Transverse colon (tissue), 4 donors: Measurements from ENCODE around the gene DPYD. TPM values are rescaled to one million over a fixed set of nuclear protein-coding genes. Genes with fewer than 3 reads are reported as not detected.

Experiments used
- DNase-seq: peaks from one replicate; pipeline ENCODE4 v3.0.0-alpha.2; 2019
- H3K27ac ChIP-seq, 4 donors: fragments of 200-600 bp; sonication (generic); 2 replicates each; pipeline ENCODE4 v1.5.1; 2016 to 2018; ENCODE audit warnings: inconsistent platforms in 4 of 4
- H3K27me3 ChIP-seq: fragments of 200-600 bp; sonication (generic); 2 replicates; pipeline ENCODE4 v1.5.1; 2017; ENCODE audit warnings: inconsistent platforms
- H3K36me3 ChIP-seq, 4 donors: fragments of 200-600 bp; sonication (generic); 2 replicates each; pipeline ENCODE4 v1.5.1; 2017 to 2019; ENCODE audit warnings: inconsistent platforms in 4 of 4
- H3K4me1 ChIP-seq, 4 donors: fragments of 200-600 bp; sonication (generic); 2 replicates each; pipeline ENCODE4 v1.5.1; 2017 to 2020; ENCODE audit warnings: inconsistent platforms in 4 of 4
- H3K4me3 ChIP-seq, 4 donors: fragments of 200-600 bp; sonication (generic); 1 replicate in 1 of 4; 2 replicates in 3 of 4; pipeline versions ENCODE4 v1.5.1 to v1.6.1; 2017 to 2019; ENCODE audit warnings: inconsistent platforms in 4 of 4
- H3K9me3 ChIP-seq, 2 donors: fragments of 200-600 bp; sonication (generic); 2 replicates each; pipeline ENCODE4 v1.5.1; 2017 to 2019; ENCODE audit warnings: inconsistent platforms in 2 of 2
- CTCF ChIP-seq, 5 experiments: fragments of 200-600 bp in 3 of 5; fragments of 450-650 bp in 2 of 5; sonication (generic) in 3 of 5; IDR thresholded peaks; 1 replicate in 2 of 5; 2 replicates in 3 of 5; pipeline ENCODE4 v1.5.1; 2016 to 2017; ENCODE audit warnings: antibody characterized with exemption in 5 of 5, inconsistent platforms in 3 of 5, mild to moderate bottlenecking in 2 of 5, moderate library complexity in 1 of 5
- EP300 ChIP-seq: sonication (generic); formaldehyde crosslinking; IDR thresholded peaks from one replicate; pipeline ENCODE4 v1.6.1; 2017; ENCODE audit warnings: antibody characterized with exemption, low read depth
- POLR2A ChIP-seq: fragments of 450-650 bp; IDR thresholded peaks from one replicate; pipeline ENCODE4 v1.6.1; 2016; ENCODE audit warnings: antibody characterized with exemption, mild to moderate bottlenecking, moderate library complexity
- POLR2AphosphoS5 ChIP-seq, 3 donors: sonication (generic); formaldehyde crosslinking; IDR thresholded peaks; one replicate each; pipeline ENCODE4 v1.6.1; 2016; ENCODE audit warnings: antibody characterized with exemption in 3 of 3
- whole genome bisulfite sequencing, 2 donors: methylation state at CpG; one replicate each; pipeline ENCODE4 v1.1.5; 2018; ENCODE audit warnings: low coverage in 1 of 2; 5-methylcytosine and 5-hydroxymethylcytosine counted together
- in situ Hi-C, 4 donors: fragments of 200-750 bp; cut with MboI; loops; one replicate each; pipeline versions ENCODE4 v1.15.0 to v1.15.1; 2017; ENCODE audit warnings: low sequenced_read_pairs in 3 of 4, low pct_ligation_motif_present in 1 of 4, low pct_unique_long_range_greater_than_20kb in 1 of 4
- intact Hi-C: fragments of 100-400 bp; cut with DNase I; formaldehyde crosslinking; loops from one replicate; pipeline ENCODE4 v1.15.1; 2023; ENCODE audit warnings: low total_unique reads
- total RNA-seq, 4 donors: library from RNA; depleted of rRNA; stranded (reverse); fragments of >200 nt; gene quantifications; one replicate each; pipeline ENCODE4 v1.1.0, GENCODE V29; 2016

The DPYD gene
- total RNA-seq, 4 donors from 2014 or later = 11.2 to 34.8 (median 26.0) TPM

GRCh38 chr1:97540346-97540888 lies 380.4 kb downstream of the DPYD start:
- Histone ChIP-seq H3K36me3 (no peaks in the 10 kb centered on the region), H3K4me1 (no peaks in the 10 kb centered on the region), H3K27me3 (no peaks in the 10 kb centered on the region), H3K27ac (no peak overlapping the region), H3K4me3 (no peak overlapping the region), H3K9me3 (no peaks in the 10 kb centered on the region)
- in situ Hi-C loops = no loop called here
- intact Hi-C loops = no loop called here
- WGBS, 2 donors = 83 to 94% methylated on average over 4 to 6 of the region's 6 CpGs
- no peak for TF ChIP-seq CTCF (IDR thresholded peaks at IDR 0.05)
- no peak for TF ChIP-seq POLR2AphosphoS5 (IDR thresholded peaks at IDR 0.05)
- TF ChIP-seq POLR2A = no peak
- no peak for TF ChIP-seq EP300
- DNase-seq = no peak

- TF ChIP-seq POLR2A = no peak
- no peak for TF ChIP-seq CTCF (IDR thresholded peaks at IDR 0.05)
- no peak for TF ChIP-seq EP300
- no peak for TF ChIP-seq POLR2AphosphoS5 (IDR thresholded peaks at IDR 0.05)
- Histone ChIP-seq H3K4me1 (no peaks in the 10 kb centered on the region), H3K9me3 (no peaks in the 10 kb centered on the region), H3K27me3 (no peaks in the 10 kb centered on the region), H3K27ac (no peak overlapping the region), H3K4me3 (no peak overlapping the region), H3K36me3 (no peaks in the 10 kb centered on the region)
- 86 to 96% methylated on average over 2 of the region's 2 CpGs for WGBS, 2 donors
- intact Hi-C loops (no loop called here), in situ Hi-C loops (no loop called here)
- DNase-seq = no peak
Measured at GRCh38 chr1:97538113-97538512, 382.7 kb downstream of the DPYD start.

- in situ Hi-C loops (no loop called here), intact Hi-C loops (no loop called here)
- H3K9me3 ChIP-seq = no peaks in the 10 kb centered on the region
- 60 to 71% methylated on average over 2 of the region's 2 CpGs for WGBS, 2 donors
- TF ChIP-seq POLR2A = no peak
- TF ChIP-seq CTCF (IDR thresholded peaks at IDR 0.05) = no peak
- no peak for TF ChIP-seq POLR2AphosphoS5 (IDR thresholded peaks at IDR 0.05)
- no peak for TF ChIP-seq EP300
- H3K4me3 ChIP-seq = no peak overlapping the region
- no peaks in the 10 kb centered on the region for H3K27me3 ChIP-seq
- no peak for DNase-seq
- H3K27ac ChIP-seq = no peak overlapping the region
- no peaks in the 10 kb centered on the region for H3K36me3 ChIP-seq
- H3K4me1 ChIP-seq = no peaks in the 10 kb centered on the region
Measured at GRCh38 chr1:97533358-97533757, 387.5 kb downstream of the DPYD start.

DNA sequence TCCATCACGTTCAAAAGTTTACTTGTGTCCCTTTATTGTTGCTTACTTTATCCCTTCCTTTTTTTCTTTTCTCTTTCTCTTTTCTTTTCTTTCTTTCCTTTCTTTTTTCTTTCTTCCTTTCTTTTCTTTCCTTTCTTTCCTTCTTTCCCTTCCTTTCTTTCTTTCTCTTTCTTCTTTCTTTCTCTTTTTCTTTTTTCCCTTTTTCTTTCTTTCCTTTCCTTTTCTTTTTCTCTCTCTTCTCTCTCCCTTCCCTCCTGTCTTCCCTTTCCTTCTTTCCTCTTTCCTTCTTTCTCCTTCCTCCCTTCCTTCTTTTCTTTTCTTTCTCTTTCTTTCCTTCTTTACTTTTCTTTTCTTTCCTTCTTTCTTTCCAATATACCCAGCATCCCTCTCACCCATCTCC lies 391.2 kb downstream of the DPYD start:
- no peaks in the 10 kb centered on the region for H3K27me3 ChIP-seq
- H3K4me1 ChIP-seq = no peaks in the 10 kb centered on the region
- H3K9me3 ChIP-seq = no peaks in the 10 kb centered on the region
- no peak overlapping the region for H3K4me3 ChIP-seq
- no peak overlapping the region for H3K27ac ChIP-seq
- intact Hi-C loops (no loop called here), in situ Hi-C loops (no loop called here)
- TF ChIP-seq EP300 = no peak
- TF ChIP-seq POLR2AphosphoS5 (IDR thresholded peaks at IDR 0.05) = no peak
- no peak for TF ChIP-seq POLR2A
- TF ChIP-seq CTCF (IDR thresholded peaks at IDR 0.05) = no peak
- DNase-seq = no peak
- WGBS, 2 donors = 77 to 100% methylated on average over 1 of the region's 1 CpG
- no peaks in the 10 kb centered on the region for H3K36me3 ChIP-seq
